Lower lobe of right lung (tissue), 2 donors: ENCODE measurements around the gene ADGRF3. TPM values are rescaled to one million over a fixed set of nuclear protein-coding genes. Genes with fewer than 3 reads are reported as not detected.

Experiments
- ATAC-seq, 2 donors: fragments of 200-7000 bp; cut with Tn5 transposase; one replicate each; pipeline ENCODE4 v1.9.1; 2020 to 2022; ENCODE audit warnings: mild to moderate bottlenecking in 2 of 2, moderate library complexity in 2 of 2
- DNase-seq: peaks from one replicate; pipeline ENCODE4 v3.0.0-alpha.2; 2020
- H3K27ac ChIP-seq: fragments of 200-600 bp; one replicate; pipeline ENCODE4 v1.8.0; 2022
- H3K27me3 ChIP-seq: fragments of 200-600 bp; one replicate; pipeline ENCODE4 v1.8.0; 2022; ENCODE audit warnings: low read depth
- H3K36me3 ChIP-seq: fragments of 200-600 bp; one replicate; pipeline ENCODE4 v1.8.0; 2022; ENCODE audit warnings: mild to moderate bottlenecking
- H3K4me1 ChIP-seq: fragments of 200-600 bp; one replicate; pipeline ENCODE4 v1.8.0; 2022
- H3K4me3 ChIP-seq: fragments of 200-600 bp; one replicate; pipeline ENCODE4 v1.8.0; 2022; ENCODE audit warnings: mild to moderate bottlenecking
- H3K9me3 ChIP-seq: fragments of 200-600 bp; one replicate; pipeline ENCODE4 v1.8.0; 2022
- intact Hi-C: fragments of 100-400 bp; cut with DNase I; formaldehyde crosslinking; loops from one replicate; pipeline ENCODE4 v1.11.0; 2022
- total RNA-seq: library from RNA; stranded (reverse); fragmentation: NEBNext Ultra II Directional; extraction: Animal tissue kit (Norgen Biotek cat#: 25700); gene quantifications from one replicate; pipeline ENCODE4 v1.2.1, GENCODE V29; 2021
- TF ChIP-seq, protein P1 (sequence below): fragments of 200-600 bp; IDR thresholded peaks from one replicate; pipeline ENCODE4 v1.8.0; 2022; ENCODE audit warnings: antibody characterized with exemption, mild to moderate bottlenecking
- donor health status: DM: no; HTN: yes; CAD: no; lungs with severe emphysema.

The ADGRF3 gene
- total RNA-seq, 1 donor from 2014 or later: 0.35 TPM

DNA sequence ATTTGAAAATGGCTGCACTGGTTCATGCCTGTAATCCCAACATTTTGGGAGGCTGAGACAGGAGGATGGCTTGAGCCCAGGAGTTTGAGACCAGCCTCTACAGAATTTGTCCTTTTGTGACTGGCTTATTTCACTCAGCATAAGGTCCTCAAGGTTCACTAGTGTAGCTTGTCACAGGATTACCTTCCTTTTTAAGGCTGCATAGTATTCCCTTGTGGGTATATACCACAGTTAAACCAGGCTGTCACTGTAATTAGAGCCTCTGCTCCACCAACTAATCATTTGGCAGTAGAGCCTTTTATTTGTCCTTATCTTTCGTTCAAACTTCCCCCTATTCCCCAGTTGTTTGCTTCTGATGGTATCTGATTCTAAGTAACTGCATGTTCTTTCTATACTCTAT, 51.1 kb downstream of the ADGRF3 start:
- peaks cover 6% of the 10 kb centered on the region for H3K4me1 ChIP-seq
- H3K9me3 ChIP-seq: no peaks in the 10 kb centered on the region
- DNase-seq (no peak), ATAC-seq (no peak)
- H3K36me3 ChIP-seq: peaks cover 1% of the 10 kb centered on the region
- H3K27ac ChIP-seq: no peak overlapping the region
- TF ChIP-seq, protein P1, sequence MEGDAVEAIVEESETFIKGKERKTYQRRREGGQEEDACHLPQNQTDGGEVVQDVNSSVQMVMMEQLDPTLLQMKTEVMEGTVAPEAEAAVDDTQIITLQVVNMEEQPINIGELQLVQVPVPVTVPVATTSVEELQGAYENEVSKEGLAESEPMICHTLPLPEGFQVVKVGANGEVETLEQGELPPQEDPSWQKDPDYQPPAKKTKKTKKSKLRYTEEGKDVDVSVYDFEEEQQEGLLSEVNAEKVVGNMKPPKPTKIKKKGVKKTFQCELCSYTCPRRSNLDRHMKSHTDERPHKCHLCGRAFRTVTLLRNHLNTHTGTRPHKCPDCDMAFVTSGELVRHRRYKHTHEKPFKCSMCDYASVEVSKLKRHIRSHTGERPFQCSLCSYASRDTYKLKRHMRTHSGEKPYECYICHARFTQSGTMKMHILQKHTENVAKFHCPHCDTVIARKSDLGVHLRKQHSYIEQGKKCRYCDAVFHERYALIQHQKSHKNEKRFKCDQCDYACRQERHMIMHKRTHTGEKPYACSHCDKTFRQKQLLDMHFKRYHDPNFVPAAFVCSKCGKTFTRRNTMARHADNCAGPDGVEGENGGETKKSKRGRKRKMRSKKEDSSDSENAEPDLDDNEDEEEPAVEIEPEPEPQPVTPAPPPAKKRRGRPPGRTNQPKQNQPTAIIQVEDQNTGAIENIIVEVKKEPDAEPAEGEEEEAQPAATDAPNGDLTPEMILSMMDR: no peak
- intact Hi-C loops: no loop called here
- no peaks in the 10 kb centered on the region for H3K27me3 ChIP-seq
- no peak overlapping the region for H3K4me3 ChIP-seq

- Histone ChIP-seq H3K9me3 (no peaks in the 10 kb centered on the region), H3K4me3 (no peak overlapping the region), H3K27ac (no peak overlapping the region), H3K36me3 (peaks cover 29% of the 10 kb centered on the region), H3K27me3 (no peaks in the 10 kb centered on the region), H3K4me1 (no peaks in the 10 kb centered on the region)
- intact Hi-C loops: no loop called here
- TF ChIP-seq, protein P1: no peak
- DNase-seq (no peak), ATAC-seq (peak in 1 of 2 donors; percentile 29)
Observed at GRCh38 chr2:26292646-26293045, 53.9 kb downstream of the ADGRF3 start.

GRCh38 chr2:26290001-26290400, 56.6 kb downstream of the ADGRF3 start:
- Histone ChIP-seq H3K36me3 (peaks cover 55% of the 10 kb centered on the region), H3K4me3 (no peak overlapping the region), H3K27me3 (no peaks in the 10 kb centered on the region), H3K27ac (no peak overlapping the region), H3K9me3 (no peaks in the 10 kb centered on the region), H3K4me1 (no peaks in the 10 kb centered on the region)
- DNase-seq: no peak
- TF ChIP-seq, protein P1: no peak
- ATAC-seq: no peak
- intact Hi-C loops: no loop called here

- ATAC-seq: no peak
- H3K4me3 ChIP-seq: no peak overlapping the region
- TF ChIP-seq, protein P1: no peak
- no peaks in the 10 kb centered on the region for H3K9me3 ChIP-seq
- no peaks in the 10 kb centered on the region for H3K4me1 ChIP-seq
- DNase-seq: no peak
- peaks cover 96% of the 10 kb centered on the region for H3K36me3 ChIP-seq
- no peaks in the 10 kb centered on the region for H3K27me3 ChIP-seq
- no peak overlapping the region for H3K27ac ChIP-seq
- intact Hi-C loops: no loop called here
Observed at GRCh38 chr2:26285931-26286330, 60.7 kb downstream of the ADGRF3 start.

GRCh38 chr2:26284132-26284531, 62.5 kb downstream of the ADGRF3 start:
- H3K4me3 ChIP-seq: no peak overlapping the region
- peaks cover 100% of the 10 kb centered on the region for H3K36me3 ChIP-seq
- TF ChIP-seq, protein P1: no peak
- H3K27ac ChIP-seq: no peak overlapping the region
- H3K9me3 ChIP-seq: no peaks in the 10 kb centered on the region
- no peaks in the 10 kb centered on the region for H3K27me3 ChIP-seq
- ATAC-seq (no peak), DNase-seq (no peak)
- intact Hi-C loops: no loop called here
- no peaks in the 10 kb centered on the region for H3K4me1 ChIP-seq

DNA sequence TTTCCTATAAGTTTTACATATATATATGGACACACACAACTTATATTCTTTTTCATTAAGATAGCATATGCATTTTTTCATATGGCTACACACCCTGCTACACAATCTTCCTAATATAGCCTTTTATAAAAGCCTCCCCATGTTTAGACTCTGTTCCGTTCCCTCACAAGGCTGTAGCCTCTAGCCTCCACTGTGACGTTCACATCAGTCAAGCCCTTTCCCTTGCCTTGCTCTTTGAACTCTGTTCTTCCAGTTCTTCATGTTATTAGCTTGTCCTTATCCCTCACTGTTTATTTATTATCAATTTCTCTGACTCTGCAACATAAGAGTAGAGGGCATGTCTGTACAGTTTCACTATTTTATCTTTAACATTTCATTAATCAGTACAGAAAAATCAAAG, 63.0 kb downstream of the ADGRF3 start:
- DNase-seq: no peak
- no peak overlapping the region for H3K27ac ChIP-seq
- intact Hi-C loops: no loop called here
- H3K4me1 ChIP-seq: no peaks in the 10 kb centered on the region
- no peaks in the 10 kb centered on the region for H3K9me3 ChIP-seq
- peaks cover 100% of the 10 kb centered on the region for H3K36me3 ChIP-seq
- ATAC-seq: no peak
- H3K4me3 ChIP-seq: no peak overlapping the region
- no peaks in the 10 kb centered on the region for H3K27me3 ChIP-seq
- TF ChIP-seq, protein P1: no peak
